ENCODE data around the gene AMACR. TPM values are rescaled to one million over a fixed set of nuclear protein-coding genes. Genes with fewer than 3 reads are reported as not detected.

AMACR gene
- total RNA-seq, 1 donor from 2014 or later: 29.3 TPM

DNA sequence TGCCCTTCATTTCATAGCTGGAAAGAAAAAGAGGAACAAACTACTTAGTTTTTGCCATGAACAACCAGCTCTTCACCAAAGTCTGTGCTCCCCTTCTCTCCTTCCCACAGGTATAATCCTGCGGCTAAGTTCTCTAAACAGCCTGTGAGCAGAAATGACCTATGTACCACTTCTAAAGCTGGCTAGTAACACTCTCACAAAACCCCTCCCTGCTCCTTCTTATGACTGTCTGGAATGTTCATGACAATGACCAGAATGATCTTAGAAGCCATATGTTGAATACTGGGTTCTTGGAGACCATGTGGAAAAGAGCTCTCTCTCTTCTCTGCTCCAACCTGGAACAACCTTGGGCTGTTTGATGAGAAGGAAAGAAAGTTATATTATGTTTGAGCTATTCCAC is 12.9 kb upstream of the AMACR start:
- Mint-ChIP-seq H3K27me3 (ENCODE audit: unreplicated experiment) (peaks cover 3% of the 10 kb centered on the region), H3K4me1 (ENCODE audit: unreplicated experiment) (peaks cover 12% of the 10 kb centered on the region), H3K4me3 (ENCODE audit: unreplicated experiment) (no peak overlapping the region), H3K9me3 (ENCODE audit: unreplicated experiment) (no peaks in the 10 kb centered on the region), H3K36me3 (ENCODE audit: low read depth, unreplicated experiment) (no peaks in the 10 kb centered on the region), H3K27ac (ENCODE audit: unreplicated experiment) (no peak overlapping the region)
- TF ChIP-seq, protein P1, sequence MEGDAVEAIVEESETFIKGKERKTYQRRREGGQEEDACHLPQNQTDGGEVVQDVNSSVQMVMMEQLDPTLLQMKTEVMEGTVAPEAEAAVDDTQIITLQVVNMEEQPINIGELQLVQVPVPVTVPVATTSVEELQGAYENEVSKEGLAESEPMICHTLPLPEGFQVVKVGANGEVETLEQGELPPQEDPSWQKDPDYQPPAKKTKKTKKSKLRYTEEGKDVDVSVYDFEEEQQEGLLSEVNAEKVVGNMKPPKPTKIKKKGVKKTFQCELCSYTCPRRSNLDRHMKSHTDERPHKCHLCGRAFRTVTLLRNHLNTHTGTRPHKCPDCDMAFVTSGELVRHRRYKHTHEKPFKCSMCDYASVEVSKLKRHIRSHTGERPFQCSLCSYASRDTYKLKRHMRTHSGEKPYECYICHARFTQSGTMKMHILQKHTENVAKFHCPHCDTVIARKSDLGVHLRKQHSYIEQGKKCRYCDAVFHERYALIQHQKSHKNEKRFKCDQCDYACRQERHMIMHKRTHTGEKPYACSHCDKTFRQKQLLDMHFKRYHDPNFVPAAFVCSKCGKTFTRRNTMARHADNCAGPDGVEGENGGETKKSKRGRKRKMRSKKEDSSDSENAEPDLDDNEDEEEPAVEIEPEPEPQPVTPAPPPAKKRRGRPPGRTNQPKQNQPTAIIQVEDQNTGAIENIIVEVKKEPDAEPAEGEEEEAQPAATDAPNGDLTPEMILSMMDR (IDR thresholded peaks at IDR 0.05; ENCODE audit: unreplicated experiment): no peak
- DNase-seq (ENCODE audit: low spot score): no peak

- Mint-ChIP-seq H3K9me3 (ENCODE audit: unreplicated experiment) (no peaks in the 10 kb centered on the region), H3K4me3 (ENCODE audit: unreplicated experiment) (no peak overlapping the region), H3K36me3 (ENCODE audit: low read depth, unreplicated experiment) (no peaks in the 10 kb centered on the region), H3K27ac (ENCODE audit: unreplicated experiment) (no peak overlapping the region), H3K4me1 (ENCODE audit: unreplicated experiment) (peaks cover 7% of the 10 kb centered on the region), H3K27me3 (ENCODE audit: unreplicated experiment) (peaks cover 2% of the 10 kb centered on the region)
- TF ChIP-seq, protein P1 (IDR thresholded peaks at IDR 0.05; ENCODE audit: unreplicated experiment): no peak
- DNase-seq (ENCODE audit: low spot score): no peak
Measured at GRCh38 chr5:34017254-34017653, 9.4 kb upstream of the AMACR start.

DNA sequence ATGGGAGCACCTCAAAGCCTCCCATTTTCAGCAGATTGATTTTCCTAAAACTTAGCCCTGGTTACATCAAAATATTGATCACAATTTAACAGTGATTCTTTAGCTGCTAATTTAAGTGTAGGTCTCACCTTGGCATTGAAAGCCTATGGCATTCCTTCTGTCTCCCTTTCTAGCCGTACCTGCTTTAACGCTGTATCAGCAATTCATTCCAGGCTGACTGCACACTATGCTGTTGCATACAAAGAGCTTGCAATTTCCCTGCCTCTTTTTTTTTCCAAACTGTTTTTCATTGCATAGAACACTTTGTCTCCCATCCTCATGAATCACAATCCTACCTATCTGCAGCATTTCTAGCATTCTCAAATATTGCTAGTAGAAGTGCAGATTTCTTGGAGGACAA is 8.9 kb upstream of the AMACR start:
- no peak overlapping the region for H3K4me3 Mint-ChIP-seq (ENCODE audit: unreplicated experiment)
- H3K9me3 Mint-ChIP-seq (ENCODE audit: unreplicated experiment): no peaks in the 10 kb centered on the region
- no peak overlapping the region for H3K27ac Mint-ChIP-seq (ENCODE audit: unreplicated experiment)
- no peaks in the 10 kb centered on the region for H3K27me3 Mint-ChIP-seq (ENCODE audit: unreplicated experiment)
- peaks cover 2% of the 10 kb centered on the region for H3K4me1 Mint-ChIP-seq (ENCODE audit: unreplicated experiment)
- H3K36me3 Mint-ChIP-seq (ENCODE audit: low read depth, unreplicated experiment): no peaks in the 10 kb centered on the region
- TF ChIP-seq, protein P1 (IDR thresholded peaks at IDR 0.05; ENCODE audit: unreplicated experiment): no peak
- DNase-seq (ENCODE audit: low spot score): no peak

GRCh38 chr5:34016222-34016621 is 8.4 kb upstream of the AMACR start:
- H3K4me3 Mint-ChIP-seq (ENCODE audit: unreplicated experiment): no peak overlapping the region
- TF ChIP-seq, protein P1 (IDR thresholded peaks at IDR 0.05; ENCODE audit: unreplicated experiment): no peak
- no peaks in the 10 kb centered on the region for H3K9me3 Mint-ChIP-seq (ENCODE audit: unreplicated experiment)
- H3K4me1 Mint-ChIP-seq (ENCODE audit: unreplicated experiment): no peaks in the 10 kb centered on the region
- no peaks in the 10 kb centered on the region for H3K27me3 Mint-ChIP-seq (ENCODE audit: unreplicated experiment)
- no peak overlapping the region for H3K27ac Mint-ChIP-seq (ENCODE audit: unreplicated experiment)
- DNase-seq (ENCODE audit: low spot score): no peak
- H3K36me3 Mint-ChIP-seq (ENCODE audit: low read depth, unreplicated experiment): no peaks in the 10 kb centered on the region

DNA sequence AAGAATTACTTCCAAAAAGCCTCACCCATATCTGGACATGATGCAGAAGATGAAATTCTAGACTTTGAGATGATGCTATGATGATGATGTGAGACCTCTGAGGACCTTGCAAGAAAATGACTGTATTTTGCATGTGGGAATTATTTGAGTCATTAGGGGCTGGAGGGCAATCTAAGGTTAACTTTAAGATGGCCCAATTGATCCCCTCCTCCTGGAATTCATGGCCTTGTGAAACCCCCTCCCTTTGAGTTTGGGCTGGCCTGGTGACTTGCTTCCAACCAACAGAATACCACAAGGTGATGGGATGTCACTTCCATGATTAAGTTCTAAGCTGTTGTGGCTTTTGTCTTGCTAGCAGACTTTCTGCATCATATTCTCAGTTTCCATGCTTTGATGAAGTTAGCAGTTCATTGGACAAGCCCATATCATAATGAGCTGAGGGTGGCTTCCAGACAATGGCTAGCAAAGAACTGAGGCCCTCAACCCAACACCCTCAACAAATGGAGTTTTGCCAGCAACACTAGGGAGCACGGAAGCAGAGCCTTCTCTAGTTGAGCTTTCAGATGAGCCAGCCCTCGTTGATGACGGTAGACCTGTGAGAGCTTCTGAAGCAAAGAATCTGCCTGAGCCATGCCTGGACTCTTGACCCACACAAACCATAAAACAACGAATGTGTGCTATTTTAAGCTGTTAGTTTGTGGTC is 7.4 kb upstream of the AMACR start:
- Mint-ChIP-seq H3K36me3 (ENCODE audit: low read depth, unreplicated experiment) (no peaks in the 10 kb centered on the region), H3K4me1 (ENCODE audit: unreplicated experiment) (no peaks in the 10 kb centered on the region), H3K27me3 (ENCODE audit: unreplicated experiment) (no peaks in the 10 kb centered on the region), H3K9me3 (ENCODE audit: unreplicated experiment) (no peaks in the 10 kb centered on the region), H3K27ac (ENCODE audit: unreplicated experiment) (no peak overlapping the region), H3K4me3 (ENCODE audit: unreplicated experiment) (no peak overlapping the region)
- no peak for DNase-seq (ENCODE audit: low spot score)
- TF ChIP-seq, protein P1 (IDR thresholded peaks at IDR 0.05; ENCODE audit: unreplicated experiment): no peak
